Stimulated activated naive CD4-positive, alpha-beta T cell (primary cell): ENCODE measurements around the gene ZNF500.

Experiments
- DNase-seq, 6 experiments: peaks; one replicate each; lab custom pipeline; 2025; lab: John Stamatoyannopoulos, UW

The ZNF500 gene

GRCh38 chr16:4766875-4767628 lies at the start of gene ZNF500:
TSS of gene ZNF500 (minus strand) at chr16:4767162. CDS start at chr16:4765978, 1,184 bp downstream.
- peak; percentile 85 to 93 (median 92) for DNase-seq

- no peak for DNase-seq
Measured at GRCh38 chr16:4814542-4815173, 47.7 kb upstream of the ZNF500 start.

- DNase-seq, result no peak
Measured at GRCh38 chr16:4814046-4814445, 47.1 kb upstream of the ZNF500 start.

GRCh38 chr16:4813251-4814003 lies 46.5 kb upstream of the ZNF500 start:
- DNase-seq, result no peak

- no peak for DNase-seq
Measured at GRCh38 chr16:4811773-4812172, 44.8 kb upstream of the ZNF500 start.

GRCh38 chr16:4811242-4811641 lies 44.3 kb upstream of the ZNF500 start:
- no peak for DNase-seq

GRCh38 chr16:4806280-4806679 lies 39.3 kb upstream of the ZNF500 start:
- DNase-seq, result no peak

GRCh38 chr16:4805231-4805630 lies 38.3 kb upstream of the ZNF500 start:
- DNase-seq, result no peak

GRCh38 chr16:4803898-4804762 lies 37.2 kb upstream of the ZNF500 start:
- DNase-seq, result no peak

GRCh38 chr16:4803401-4803844 lies 36.5 kb upstream of the ZNF500 start:
- DNase-seq, result no peak

GRCh38 chr16:4802659-4803287 lies 35.8 kb upstream of the ZNF500 start:
- DNase-seq, result peak; percentile 70 to 98 (median 90)

GRCh38 chr16:4801962-4802658 lies 35.1 kb upstream of the ZNF500 start, which contains the start of gene ROGDI:
TSS of gene ROGDI (minus strand) at chr16:4802633. CDS start at chr16:4802571, 62 bp downstream.
- peak; percentile 78 to 91 (median 88) for DNase-seq

GRCh38 chr16:4801051-4801961 lies 34.3 kb upstream of the ZNF500 start:
- DNase-seq, result peak in 1 of 6 experiments; percentile 34

GRCh38 chr16:4800290-4801041 lies 33.5 kb upstream of the ZNF500 start:
- DNase-seq, result no peak

- no peak for DNase-seq
Measured at GRCh38 chr16:4799171-4799855, 32.4 kb upstream of the ZNF500 start.

GRCh38 chr16:4798456-4798855 lies 31.5 kb upstream of the ZNF500 start:
- no peak for DNase-seq

GRCh38 chr16:4797805-4798252 lies 30.9 kb upstream of the ZNF500 start:
- DNase-seq, result no peak
